HG03342 (cell line): ENCODE measurements around the gene SMIM33.
A peak's percentile ranks its signal among the peaks of the same experiment; 100 is the strongest.
"Not testable (repeated sequence)": the region's sequence is repeated elsewhere in the genome, so short reads cannot be mapped to it uniquely, and the experiment has no call there.

ENCODE experiments used
- ATAC-seq: cut with Tn5 transposase; IDR thresholded peaks from one replicate; pipeline ENCODE4 v1.9.1; 2021; ENCODE audit warnings: mild to moderate bottlenecking, moderate library complexity; ENCODE audit not compliant: unreplicated experiment

The SMIM33 gene

GRCh38 chr5:139470821-139471300 lies at the start of gene SMIM33:
TSS of gene SMIM33 (plus strand) at chr5:139471004. CDS start at chr5:139471122, 118 bp downstream.
- ATAC-seq: no peak

- ATAC-seq: peak; percentile 79
Observed at GRCh38 chr5:139422307-139422893, 48.4 kb upstream of the SMIM33 start.

GRCh38 chr5:139425497-139425896 lies 45.3 kb upstream of the SMIM33 start:
- no peak for ATAC-seq

- ATAC-seq: no peak
Observed at GRCh38 chr5:139426203-139426885, 44.5 kb upstream of the SMIM33 start.

GRCh38 chr5:139430015-139430414 lies 40.8 kb upstream of the SMIM33 start:
- no peak for ATAC-seq

GRCh38 chr5:139431706-139432105 lies 39.1 kb upstream of the SMIM33 start:
- ATAC-seq: no peak

- ATAC-seq: no peak
Observed at GRCh38 chr5:139435676-139436075, 35.1 kb upstream of the SMIM33 start.

- no peak for ATAC-seq
Observed at GRCh38 chr5:139438707-139439012, 32.1 kb upstream of the SMIM33 start.

GRCh38 chr5:139439013-139439903 lies 31.5 kb upstream of the SMIM33 start, which contains the start of gene DNAJC18:
TSS of gene DNAJC18 (minus strand) at chr5:139439525. CDS start at chr5:139439445, 80 bp downstream.
- peak; percentile 87 for ATAC-seq

- ATAC-seq: not testable (repeated sequence)
Observed at GRCh38 chr5:139440416-139440815, 30.4 kb upstream of the SMIM33 start.

- no peak for ATAC-seq
Observed at GRCh38 chr5:139443831-139444453, 26.9 kb upstream of the SMIM33 start.

GRCh38 chr5:139445325-139446170 lies 25.3 kb upstream of the SMIM33 start:
- ATAC-seq: no peak

- no peak for ATAC-seq
Observed at GRCh38 chr5:139446956-139447779, 23.6 kb upstream of the SMIM33 start.

- ATAC-seq: no peak
Observed at GRCh38 chr5:139451176-139451575, 19.6 kb upstream of the SMIM33 start.

GRCh38 chr5:139451878-139452660 lies 18.7 kb upstream of the SMIM33 start:
- no peak for ATAC-seq

GRCh38 chr5:139453683-139454567 lies 16.9 kb upstream of the SMIM33 start:
- no peak for ATAC-seq

GRCh38 chr5:139454568-139455290 lies 16.1 kb upstream of the SMIM33 start:
- no peak for ATAC-seq
